ENCODE measurements around the gene ATF6.

DNA sequence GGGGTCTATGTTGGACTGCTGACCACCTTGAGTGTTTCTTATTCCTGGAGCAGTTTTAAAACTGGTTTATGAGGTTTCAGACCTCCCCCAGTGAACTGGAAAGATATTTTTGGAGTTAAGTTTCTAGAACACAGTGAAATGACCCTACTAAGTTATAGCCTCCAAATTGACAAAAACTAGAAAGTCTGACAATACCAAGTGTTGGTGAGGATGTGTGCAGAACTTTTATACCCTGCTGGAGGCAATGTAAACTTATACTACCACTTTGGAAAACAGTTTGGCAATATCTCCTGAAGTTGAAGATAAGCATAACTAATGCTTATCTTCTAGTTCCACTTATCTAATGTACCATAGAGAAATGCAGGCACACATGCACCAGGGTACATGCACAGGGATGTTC is 247.2 kb downstream of the ATF6 start:
- TF ChIP-seq EP300 (IDR thresholded peaks at IDR 0.05): no peak
- no peak for TF ChIP-seq CTCF (IDR thresholded peaks at IDR 0.05)
- TF ChIP-seq POLR2A (IDR thresholded peaks at IDR 0.05): no peak
